Measurements from ENCODE around the gene MFSD11.

DNA sequence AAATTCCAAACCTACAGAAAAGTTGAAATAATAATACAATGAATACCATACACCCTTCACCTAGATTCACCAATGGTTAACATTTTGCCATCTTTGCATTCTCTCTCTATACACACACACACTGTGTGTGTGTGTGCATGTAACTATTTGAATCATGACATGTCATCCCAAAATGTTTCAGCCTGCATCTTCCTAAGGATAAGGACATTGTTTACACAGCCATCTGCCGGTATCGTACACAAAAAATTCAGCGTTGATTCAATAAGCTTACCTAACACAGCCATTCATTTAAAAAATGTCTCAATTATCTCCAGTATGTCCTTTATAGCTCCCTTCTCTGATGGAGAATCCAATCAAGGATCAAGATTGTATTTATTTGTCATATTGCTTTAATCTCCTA is 31.1 kb upstream of the MFSD11 start:
- TF ChIP-seq POLR2AphosphoS5 (IDR thresholded peaks at IDR 0.05; ENCODE audit: borderline replicate concordance, low read depth, low read length) (no peak), EZH2 (IDR thresholded peaks at IDR 0.05) (no peak)

All from SK-N-MC (cell line).